ENCODE results near the gene ITGA8. TPM values are rescaled to one million over a fixed set of nuclear protein-coding genes. Genes with fewer than 3 reads are reported as not detected.

The ITGA8 gene
- total and polyA plus RNA-seq, 9 donors: 3.5 to 58.0 (median 6.8) TPM

DNA sequence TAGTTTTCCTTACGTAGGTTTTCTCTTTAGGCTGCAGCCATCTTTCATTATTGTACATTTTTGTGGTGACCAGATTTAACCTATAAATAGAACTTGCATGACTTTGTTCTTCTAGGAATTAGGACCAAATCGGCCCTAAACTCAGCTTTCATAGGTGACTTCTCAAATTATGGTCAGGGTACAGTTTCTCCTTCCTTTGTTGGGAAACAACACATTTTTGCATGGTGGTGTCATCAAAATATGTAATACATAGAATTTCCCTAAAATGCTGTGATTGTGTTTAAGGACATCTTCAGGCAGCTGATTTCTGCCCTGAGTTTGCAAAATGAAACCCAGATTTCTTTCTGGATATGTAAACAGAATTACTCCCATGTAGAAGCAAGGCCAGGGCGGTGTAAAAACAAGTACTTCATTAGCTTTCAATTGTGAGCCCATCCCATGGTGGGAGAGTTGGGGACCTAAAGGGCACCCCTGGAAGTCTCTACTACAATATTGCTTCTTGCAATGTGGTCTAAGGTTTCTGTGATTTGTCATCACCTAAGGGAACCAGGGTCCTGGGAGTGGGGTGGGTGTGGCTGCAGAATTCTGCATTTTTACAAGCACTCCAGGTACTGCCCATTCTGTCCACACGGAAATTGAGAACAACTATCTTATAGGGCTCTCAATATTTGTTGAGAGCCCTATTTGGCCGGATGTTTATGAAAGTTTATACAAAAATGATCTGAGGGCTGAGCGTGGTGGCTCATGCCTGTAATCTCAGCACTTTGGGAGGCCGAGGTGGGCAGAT lies 227.7 kb downstream of the ITGA8 start:
- no peak for DNase-seq

DNA sequence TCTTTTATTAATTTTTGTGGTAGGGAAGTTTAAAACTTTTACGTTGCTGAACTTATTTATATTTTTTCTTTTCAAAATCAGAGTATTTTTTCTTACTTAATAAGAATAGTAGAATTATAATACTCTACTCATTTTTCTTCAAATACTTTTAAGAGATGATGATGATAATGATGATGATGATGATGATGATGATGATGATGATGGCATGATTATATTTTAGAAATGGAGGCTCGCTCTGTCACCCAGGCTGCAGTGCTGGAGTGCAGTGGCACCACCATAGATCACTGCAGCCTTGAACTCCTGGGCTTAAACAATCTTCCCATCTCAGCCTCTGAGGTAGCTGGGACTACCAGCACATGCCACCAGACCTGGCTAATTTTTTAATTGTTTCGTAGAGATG lies 230.3 kb downstream of the ITGA8 start:
- no peak for TF ChIP-seq EP300 (IDR thresholded peaks at IDR 0.05)
- TF ChIP-seq, protein P1, sequence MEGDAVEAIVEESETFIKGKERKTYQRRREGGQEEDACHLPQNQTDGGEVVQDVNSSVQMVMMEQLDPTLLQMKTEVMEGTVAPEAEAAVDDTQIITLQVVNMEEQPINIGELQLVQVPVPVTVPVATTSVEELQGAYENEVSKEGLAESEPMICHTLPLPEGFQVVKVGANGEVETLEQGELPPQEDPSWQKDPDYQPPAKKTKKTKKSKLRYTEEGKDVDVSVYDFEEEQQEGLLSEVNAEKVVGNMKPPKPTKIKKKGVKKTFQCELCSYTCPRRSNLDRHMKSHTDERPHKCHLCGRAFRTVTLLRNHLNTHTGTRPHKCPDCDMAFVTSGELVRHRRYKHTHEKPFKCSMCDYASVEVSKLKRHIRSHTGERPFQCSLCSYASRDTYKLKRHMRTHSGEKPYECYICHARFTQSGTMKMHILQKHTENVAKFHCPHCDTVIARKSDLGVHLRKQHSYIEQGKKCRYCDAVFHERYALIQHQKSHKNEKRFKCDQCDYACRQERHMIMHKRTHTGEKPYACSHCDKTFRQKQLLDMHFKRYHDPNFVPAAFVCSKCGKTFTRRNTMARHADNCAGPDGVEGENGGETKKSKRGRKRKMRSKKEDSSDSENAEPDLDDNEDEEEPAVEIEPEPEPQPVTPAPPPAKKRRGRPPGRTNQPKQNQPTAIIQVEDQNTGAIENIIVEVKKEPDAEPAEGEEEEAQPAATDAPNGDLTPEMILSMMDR (IDR thresholded peaks at IDR 0.05): no peak
- no peak for TF ChIP-seq POLR2A (IDR thresholded peaks at IDR 0.05)
- DNase-seq: no peak
- H3K27me3 ChIP-seq: no peaks in the 10 kb centered on the region
- WGBS, 3 donors: 89 to 94% (median 94%) methylated on average over 3 of the region's 3 CpGs
- H3K9me3 ChIP-seq: no peaks in the 10 kb centered on the region
- H3K4me1 ChIP-seq (ENCODE audit: insufficient read depth): no peaks in the 10 kb centered on the region
- no peaks in the 10 kb centered on the region for H3K36me3 ChIP-seq
- intact Hi-C loops (cut with DNase I): no loop called here
- no peak overlapping the region for H3K4me3 ChIP-seq
- H3K27ac ChIP-seq: no peak overlapping the region

More for the DNA sequence above, 227.7 kb downstream of the ITGA8 start:
- no peaks in the 10 kb centered on the region for H3K36me3 ChIP-seq
- H3K4me1 ChIP-seq (ENCODE audit: insufficient read depth): no peaks in the 10 kb centered on the region
- no peaks in the 10 kb centered on the region for H3K9me3 ChIP-seq
- no peak overlapping the region for H3K4me3 ChIP-seq
- WGBS, 3 donors: 82 to 91% (median 89%) methylated on average over 7 of the region's 7 CpGs
- no peak overlapping the region for H3K27ac ChIP-seq
- H3K27me3 ChIP-seq: no peaks in the 10 kb centered on the region
- intact Hi-C loops (cut with DNase I): no loop called here
- TF ChIP-seq POLR2A (IDR thresholded peaks at IDR 0.05) (no peak), EP300 (IDR thresholded peaks at IDR 0.05) (no peak)
- TF ChIP-seq, protein P1 (IDR thresholded peaks at IDR 0.05): no peak

DNA sequence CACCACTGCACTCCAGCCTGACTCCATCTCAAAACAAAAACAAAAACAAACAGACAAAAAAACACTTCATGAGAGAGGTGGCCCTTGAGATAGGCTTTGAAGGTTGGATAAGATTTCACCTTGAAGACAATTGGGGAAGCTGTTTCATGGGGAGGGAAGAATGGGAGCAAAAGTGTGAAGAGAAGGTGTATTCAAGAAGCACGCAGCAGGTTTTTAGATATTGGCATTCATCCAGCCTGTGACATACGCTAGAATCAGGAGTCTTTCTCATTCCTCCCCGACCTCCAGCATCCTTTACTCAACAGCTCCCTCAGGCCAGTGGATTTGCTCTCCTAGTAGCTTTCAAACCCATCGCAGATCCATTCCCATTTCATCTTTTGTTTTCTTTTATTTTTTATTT lies 232.3 kb downstream of the ITGA8 start:
- intact Hi-C loops (cut with DNase I): no loop called here
- no peaks in the 10 kb centered on the region for H3K36me3 ChIP-seq
- no peaks in the 10 kb centered on the region for H3K9me3 ChIP-seq
- H3K4me1 ChIP-seq (ENCODE audit: insufficient read depth): no peaks in the 10 kb centered on the region
- H3K27me3 ChIP-seq: no peaks in the 10 kb centered on the region
- no peak overlapping the region for H3K4me3 ChIP-seq
- no peak for DNase-seq
- TF ChIP-seq EP300 (IDR thresholded peaks at IDR 0.05): no peak
- TF ChIP-seq POLR2A (IDR thresholded peaks at IDR 0.05): no peak
- TF ChIP-seq, protein P1 (IDR thresholded peaks at IDR 0.05): no peak
- WGBS, 3 donors: 58 to 65% (median 59%) methylated on average over 4 of the region's 4 CpGs
- no peak overlapping the region for H3K27ac ChIP-seq

DNA sequence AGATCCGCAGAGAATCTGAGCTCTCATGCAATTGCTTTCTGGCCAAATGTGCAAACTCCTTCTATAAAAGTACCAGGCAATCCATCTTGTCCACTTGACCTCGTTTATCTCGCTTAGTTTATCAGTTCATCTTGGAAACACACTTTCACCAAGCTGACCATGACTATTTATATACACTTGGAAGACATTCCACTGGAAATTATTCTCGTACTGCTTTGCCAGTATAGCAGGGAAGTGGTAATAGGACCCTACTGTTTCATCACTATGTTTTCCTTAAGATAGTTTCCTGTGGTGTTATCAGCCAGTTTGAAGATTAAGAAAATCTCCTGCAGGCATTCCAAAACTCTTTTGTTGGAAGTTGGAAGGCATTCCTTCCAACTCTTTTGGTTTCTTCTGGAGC lies 233.3 kb downstream of the ITGA8 start:
- H3K9me3 ChIP-seq: no peaks in the 10 kb centered on the region
- no peaks in the 10 kb centered on the region for H3K36me3 ChIP-seq
- H3K27ac ChIP-seq: no peak overlapping the region
- intact Hi-C loops (cut with DNase I): no loop called here
- 22 to 24% (median 22%) methylated on average over 4 of the region's 4 CpGs for WGBS, 3 donors
- TF ChIP-seq EP300 (IDR thresholded peaks at IDR 0.05) (no peak), POLR2A (IDR thresholded peaks at IDR 0.05) (no peak)
- TF ChIP-seq, protein P1 (IDR thresholded peaks at IDR 0.05): no peak
- no peak for DNase-seq
- H3K27me3 ChIP-seq: no peaks in the 10 kb centered on the region
- no peak overlapping the region for H3K4me3 ChIP-seq
- H3K4me1 ChIP-seq (ENCODE audit: insufficient read depth): no peaks in the 10 kb centered on the region

Measured in ovary (tissue), 9 donors.